Dermis lymphatic vessel endothelial cell (primary cell): ENCODE data around the gene GATA1. TPM values are rescaled to one million over a fixed set of nuclear protein-coding genes. Genes with fewer than 3 reads are reported as not detected.

Experiments
- total RNA-seq: library from RNA; depleted of rRNA; stranded (reverse); fragments of >200 nt; gene quantifications from 2 replicates; pipeline ENCODE4 v1.2.1, GENCODE V29; 2014

The GATA1 gene
- not detected in 2 replicates for total RNA-seq

GRCh38 chrX:48786341-48786800 lies at the start of gene GATA1:
Gene GATA1, plus strand, starts transcription at chrX:48786590. Its CDS starts 4,520 bp downstream, at chrX:48791110.

GRCh38 chrX:48761674-48762471 lies 24.5 kb upstream of the GATA1 start, which contains the start of gene GLOD5:
Gene GLOD5, plus strand, starts transcription at chrX:48761747. Its CDS starts 44 bp downstream, at chrX:48761791.

GRCh38 chrX:48801280-48802088 lies 15.1 kb downstream of the GATA1 start, which contains the start of gene HDAC6:
Gene HDAC6, plus strand, starts transcription at chrX:48802067. Its CDS starts 626 bp downstream, at chrX:48802693.

GRCh38 chrX:48826135-48826875 lies 39.9 kb downstream of the GATA1 start, which contains the start of gene ERAS:
Gene ERAS, plus strand, starts transcription at chrX:48826513. Its CDS starts 2,611 bp downstream, at chrX:48829124.

GRCh38 chrX:48835524-48836329 lies 49.3 kb downstream of the GATA1 start, which contains the start of gene PCSK1N:
Gene PCSK1N, minus strand, starts transcription at chrX:48835610. Its CDS starts 78 bp downstream, at chrX:48835532.

Other genes with a start within 250 kb of the GATA1 start
- 6.2 and 8.0 TPM in 2 replicates for gene TBC1D25, start 246.9 kb upstream of the GATA1 start, total RNA-seq
- 387 and 390 TPM in 2 replicates for gene RBM3, start 212.1 kb upstream of the GATA1 start, total RNA-seq
- 98.9 and 107 TPM in 2 replicates for gene WDR13, start 189.1 kb upstream of the GATA1 start, total RNA-seq
- not detected in 2 replicates for gene WAS, start 102.8 kb upstream of the GATA1 start, total RNA-seq
- gene SUV39H1, start 89.9 kb upstream of the GATA1 start, total RNA-seq, result 2.7 and 3.1 TPM in 2 replicates
- gene GLOD5, start 24.8 kb upstream of the GATA1 start, total RNA-seq, result not detected in 2 replicates
- 21.7 and 25.2 TPM in 2 replicates for gene HDAC6, start 15.5 kb downstream of the GATA1 start, total RNA-seq
- not detected in 2 replicates for gene ERAS, start 39.9 kb downstream of the GATA1 start, total RNA-seq
- gene PCSK1N, start 49.0 kb downstream of the GATA1 start, total RNA-seq, result 0.09 and 0.11 TPM in 2 replicates
- gene TIMM17B, start 111.2 kb downstream of the GATA1 start, total RNA-seq, result 18.6 and 20.2 TPM in 2 replicates
- 73.4 and 80.2 TPM in 2 replicates for gene PQBP1, start 111.3 kb downstream of the GATA1 start, total RNA-seq
- 7.8 and 11.9 TPM in 2 replicates for gene SLC35A2, start 125.1 kb downstream of the GATA1 start, total RNA-seq
- gene PIM2, start 132.4 kb downstream of the GATA1 start, total RNA-seq, result 3.0 and 3.4 TPM in 2 replicates
- 25.8 and 26.0 TPM in 2 replicates for gene OTUD5, start 171.0 kb downstream of the GATA1 start, total RNA-seq
- 0.09 and 0.22 TPM in 2 replicates for gene KCND1, start 185.3 kb downstream of the GATA1 start, total RNA-seq
- gene GRIPAP1, start 215.7 kb downstream of the GATA1 start, total RNA-seq, result 14.7 and 17.6 TPM in 2 replicates